HepG2 (cell line): ENCODE measurements around the gene SSNA1. TPM values are rescaled to one million over a fixed set of nuclear protein-coding genes. Genes with fewer than 3 reads are reported as not detected.

ENCODE experiments used
- CCAR2 ChIP-seq: fragments of 200-400 bp; formaldehyde crosslinking; optimal IDR thresholded peaks from 2 replicates; pipeline ENCODE3; 2018; ENCODE audit warnings: low read depth, mild to moderate bottlenecking, low read length, moderate library complexity
- HNRNPUL1 ChIP-seq: fragments of 200-400 bp; formaldehyde crosslinking; IDR thresholded peaks from 2 replicates; pipeline ENCODE4 v1.6.1; 2017; ENCODE audit warnings: low read depth, mild to moderate bottlenecking, low read length, moderate library complexity
- ZNF496 ChIP-seq: sonication (generic); formaldehyde crosslinking; IDR thresholded peaks from 2 replicates; pipeline ENCODE4 v1.8.1; 2023; ENCODE audit warnings: mild to moderate bottlenecking, moderate library complexity, missing genetic modification reagents; ENCODE audit not compliant: insufficient replicate concordance
- polyA plus RNA-seq, 8 experiments: library from polyadenylated mRNA; depleted of rRNA in 3 of 8; stranded (reverse) in 7 of 8; unstranded in 1 of 8; fragments of >200 nt; fragmentation: Illumina TruSeq in 4 of 8; extraction: Trizol in 4 of 8; gene quantifications; 2 replicates each; pipeline versions ENCODE4 v1.2.1 to v1.2.3, GENCODE V29; 2011 to 2016; ENCODE audit warnings: low read depth in 4 of 8, missing spikeins in 1 of 8, mixed read lengths in 1 of 8; ENCODE audit not compliant: insufficient read depth in 1 of 8
- total RNA-seq, 5 experiments: library from RNA; depleted of rRNA; stranded (reverse); fragments of >200 nt; fragmentation: Illumina TruSeq; extraction: Trizol; gene quantifications; 2 replicates each; pipeline ENCODE4 v1.2.3, GENCODE V29; 2016; ENCODE audit warnings: low read depth in 1 of 5
- TF ChIP-seq, protein P1 (sequence below): sonication (generic); formaldehyde crosslinking; IDR thresholded peaks from 2 replicates; pipeline ENCODE4 v1.4.0; 2020; ENCODE audit warnings: missing genetic modification reagents, borderline replicate concordance
- TF ChIP-seq, protein P2 (sequence below): sonication (generic); formaldehyde crosslinking; IDR thresholded peaks from 2 replicates; pipeline ENCODE4 v1.4.0; 2020; ENCODE audit warnings: missing genetic modification reagents
- TF ChIP-seq, protein P3 (sequence below): sonication (generic); formaldehyde crosslinking; IDR thresholded peaks from 2 replicates; pipeline ENCODE4 v1.5.1; 2020; ENCODE audit warnings: missing genetic modification reagents, mild to moderate bottlenecking, borderline replicate concordance
- TF ChIP-seq, protein P4 (sequence below): sonication (generic); formaldehyde crosslinking; IDR thresholded peaks from 2 replicates; pipeline ENCODE4 v1.5.1; 2020; ENCODE audit warnings: missing genetic modification reagents, mild to moderate bottlenecking, borderline replicate concordance
- TF ChIP-seq, protein P5 (sequence below): sonication (generic); formaldehyde crosslinking; IDR thresholded peaks from 2 replicates; pipeline ENCODE4 v1.8.0; 2022; ENCODE audit warnings: mild to moderate bottlenecking, missing genetic modification reagents, moderate library complexity
- TF ChIP-seq, protein P6 (sequence below): sonication (generic); formaldehyde crosslinking; IDR thresholded peaks from 2 replicates; pipeline ENCODE4 v1.5.1; 2020; ENCODE audit warnings: mild to moderate bottlenecking, missing genetic modification reagents, moderate library complexity
- TF ChIP-seq, protein P7 (sequence below): sonication (generic); formaldehyde crosslinking; IDR thresholded peaks from 2 replicates; pipeline ENCODE4 v1.4.0; 2020; ENCODE audit warnings: missing genetic modification reagents

The SSNA1 gene
- total and polyA plus RNA-seq, 2 of the 13 experiments (the other 11 are each of a cell fraction or from before 2014, with no cell fraction given) = 35.9 to 49.4 TPM

DNA sequence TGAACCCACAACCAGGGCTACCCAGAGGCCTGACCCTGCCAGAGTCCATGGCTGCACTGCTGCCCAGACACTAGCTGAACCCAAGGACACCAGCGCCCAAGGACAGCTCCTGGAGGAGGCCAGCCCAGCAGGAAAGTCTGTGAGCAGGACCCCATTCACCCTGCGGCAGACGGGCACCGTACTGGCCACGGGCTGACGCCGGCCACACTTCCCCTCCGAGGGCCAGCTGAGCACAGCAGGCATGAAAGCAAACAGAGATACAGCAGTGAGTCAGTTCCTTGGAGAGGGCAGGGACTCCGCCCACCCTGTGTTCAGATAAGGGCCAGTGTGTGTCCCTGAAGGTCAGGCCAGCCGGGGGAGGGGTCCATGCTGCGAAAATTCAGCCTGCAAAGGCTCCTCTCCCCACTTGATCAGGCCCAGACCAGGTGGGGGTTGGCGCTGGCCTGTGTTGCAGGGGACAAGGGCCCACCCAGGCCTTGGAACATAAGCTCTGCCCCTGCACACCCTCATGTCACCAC lies 30.3 kb downstream of the SSNA1 start (continued):
- TF ChIP-seq HNRNPUL1 (no peak), ZNF496 (CRISPR knock-in tag) (no peak), CCAR2 (no peak)
- TF ChIP-seq, protein P1, sequence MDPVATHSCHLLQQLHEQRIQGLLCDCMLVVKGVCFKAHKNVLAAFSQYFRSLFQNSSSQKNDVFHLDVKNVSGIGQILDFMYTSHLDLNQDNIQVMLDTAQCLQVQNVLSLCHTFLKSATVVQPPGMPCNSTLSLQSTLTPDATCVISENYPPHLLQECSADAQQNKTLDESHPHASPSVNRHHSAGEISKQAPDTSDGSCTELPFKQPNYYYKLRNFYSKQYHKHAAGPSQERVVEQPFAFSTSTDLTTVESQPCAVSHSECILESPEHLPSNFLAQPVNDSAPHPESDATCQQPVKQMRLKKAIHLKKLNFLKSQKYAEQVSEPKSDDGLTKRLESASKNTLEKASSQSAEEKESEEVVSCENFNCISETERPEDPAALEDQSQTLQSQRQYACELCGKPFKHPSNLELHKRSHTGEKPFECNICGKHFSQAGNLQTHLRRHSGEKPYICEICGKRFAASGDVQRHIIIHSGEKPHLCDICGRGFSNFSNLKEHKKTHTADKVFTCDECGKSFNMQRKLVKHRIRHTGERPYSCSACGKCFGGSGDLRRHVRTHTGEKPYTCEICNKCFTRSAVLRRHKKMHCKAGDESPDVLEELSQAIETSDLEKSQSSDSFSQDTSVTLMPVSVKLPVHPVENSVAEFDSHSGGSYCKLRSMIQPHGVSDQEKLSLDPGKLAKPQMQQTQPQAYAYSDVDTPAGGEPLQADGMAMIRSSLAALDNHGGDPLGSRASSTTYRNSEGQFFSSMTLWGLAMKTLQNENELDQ (CRISPR knock-in tag) = no peak
- TF ChIP-seq, protein P2, sequence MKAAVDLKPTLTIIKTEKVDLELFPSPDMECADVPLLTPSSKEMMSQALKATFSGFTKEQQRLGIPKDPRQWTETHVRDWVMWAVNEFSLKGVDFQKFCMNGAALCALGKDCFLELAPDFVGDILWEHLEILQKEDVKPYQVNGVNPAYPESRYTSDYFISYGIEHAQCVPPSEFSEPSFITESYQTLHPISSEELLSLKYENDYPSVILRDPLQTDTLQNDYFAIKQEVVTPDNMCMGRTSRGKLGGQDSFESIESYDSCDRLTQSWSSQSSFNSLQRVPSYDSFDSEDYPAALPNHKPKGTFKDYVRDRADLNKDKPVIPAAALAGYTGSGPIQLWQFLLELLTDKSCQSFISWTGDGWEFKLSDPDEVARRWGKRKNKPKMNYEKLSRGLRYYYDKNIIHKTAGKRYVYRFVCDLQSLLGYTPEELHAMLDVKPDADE (CRISPR knock-in tag) = no peak
- TF ChIP-seq, protein P3, sequence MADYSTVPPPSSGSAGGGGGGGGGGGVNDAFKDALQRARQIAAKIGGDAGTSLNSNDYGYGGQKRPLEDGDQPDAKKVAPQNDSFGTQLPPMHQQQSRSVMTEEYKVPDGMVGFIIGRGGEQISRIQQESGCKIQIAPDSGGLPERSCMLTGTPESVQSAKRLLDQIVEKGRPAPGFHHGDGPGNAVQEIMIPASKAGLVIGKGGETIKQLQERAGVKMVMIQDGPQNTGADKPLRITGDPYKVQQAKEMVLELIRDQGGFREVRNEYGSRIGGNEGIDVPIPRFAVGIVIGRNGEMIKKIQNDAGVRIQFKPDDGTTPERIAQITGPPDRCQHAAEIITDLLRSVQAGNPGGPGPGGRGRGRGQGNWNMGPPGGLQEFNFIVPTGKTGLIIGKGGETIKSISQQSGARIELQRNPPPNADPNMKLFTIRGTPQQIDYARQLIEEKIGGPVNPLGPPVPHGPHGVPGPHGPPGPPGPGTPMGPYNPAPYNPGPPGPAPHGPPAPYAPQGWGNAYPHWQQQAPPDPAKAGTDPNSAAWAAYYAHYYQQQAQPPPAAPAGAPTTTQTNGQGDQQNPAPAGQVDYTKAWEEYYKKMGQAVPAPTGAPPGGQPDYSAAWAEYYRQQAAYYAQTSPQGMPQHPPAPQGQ (CRISPR knock-in tag) = no peak
- TF ChIP-seq, protein P4, sequence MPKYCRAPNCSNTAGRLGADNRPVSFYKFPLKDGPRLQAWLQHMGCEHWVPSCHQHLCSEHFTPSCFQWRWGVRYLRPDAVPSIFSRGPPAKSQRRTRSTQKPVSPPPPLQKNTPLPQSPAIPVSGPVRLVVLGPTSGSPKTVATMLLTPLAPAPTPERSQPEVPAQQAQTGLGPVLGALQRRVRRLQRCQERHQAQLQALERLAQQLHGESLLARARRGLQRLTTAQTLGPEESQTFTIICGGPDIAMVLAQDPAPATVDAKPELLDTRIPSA (CRISPR knock-in tag) = no peak
- TF ChIP-seq, protein P5, sequence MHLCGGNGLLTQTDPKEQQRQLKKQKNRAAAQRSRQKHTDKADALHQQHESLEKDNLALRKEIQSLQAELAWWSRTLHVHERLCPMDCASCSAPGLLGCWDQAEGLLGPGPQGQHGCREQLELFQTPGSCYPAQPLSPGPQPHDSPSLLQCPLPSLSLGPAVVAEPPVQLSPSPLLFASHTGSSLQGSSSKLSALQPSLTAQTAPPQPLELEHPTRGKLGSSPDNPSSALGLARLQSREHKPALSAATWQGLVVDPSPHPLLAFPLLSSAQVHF = no peak
- TF ChIP-seq, protein P6, sequence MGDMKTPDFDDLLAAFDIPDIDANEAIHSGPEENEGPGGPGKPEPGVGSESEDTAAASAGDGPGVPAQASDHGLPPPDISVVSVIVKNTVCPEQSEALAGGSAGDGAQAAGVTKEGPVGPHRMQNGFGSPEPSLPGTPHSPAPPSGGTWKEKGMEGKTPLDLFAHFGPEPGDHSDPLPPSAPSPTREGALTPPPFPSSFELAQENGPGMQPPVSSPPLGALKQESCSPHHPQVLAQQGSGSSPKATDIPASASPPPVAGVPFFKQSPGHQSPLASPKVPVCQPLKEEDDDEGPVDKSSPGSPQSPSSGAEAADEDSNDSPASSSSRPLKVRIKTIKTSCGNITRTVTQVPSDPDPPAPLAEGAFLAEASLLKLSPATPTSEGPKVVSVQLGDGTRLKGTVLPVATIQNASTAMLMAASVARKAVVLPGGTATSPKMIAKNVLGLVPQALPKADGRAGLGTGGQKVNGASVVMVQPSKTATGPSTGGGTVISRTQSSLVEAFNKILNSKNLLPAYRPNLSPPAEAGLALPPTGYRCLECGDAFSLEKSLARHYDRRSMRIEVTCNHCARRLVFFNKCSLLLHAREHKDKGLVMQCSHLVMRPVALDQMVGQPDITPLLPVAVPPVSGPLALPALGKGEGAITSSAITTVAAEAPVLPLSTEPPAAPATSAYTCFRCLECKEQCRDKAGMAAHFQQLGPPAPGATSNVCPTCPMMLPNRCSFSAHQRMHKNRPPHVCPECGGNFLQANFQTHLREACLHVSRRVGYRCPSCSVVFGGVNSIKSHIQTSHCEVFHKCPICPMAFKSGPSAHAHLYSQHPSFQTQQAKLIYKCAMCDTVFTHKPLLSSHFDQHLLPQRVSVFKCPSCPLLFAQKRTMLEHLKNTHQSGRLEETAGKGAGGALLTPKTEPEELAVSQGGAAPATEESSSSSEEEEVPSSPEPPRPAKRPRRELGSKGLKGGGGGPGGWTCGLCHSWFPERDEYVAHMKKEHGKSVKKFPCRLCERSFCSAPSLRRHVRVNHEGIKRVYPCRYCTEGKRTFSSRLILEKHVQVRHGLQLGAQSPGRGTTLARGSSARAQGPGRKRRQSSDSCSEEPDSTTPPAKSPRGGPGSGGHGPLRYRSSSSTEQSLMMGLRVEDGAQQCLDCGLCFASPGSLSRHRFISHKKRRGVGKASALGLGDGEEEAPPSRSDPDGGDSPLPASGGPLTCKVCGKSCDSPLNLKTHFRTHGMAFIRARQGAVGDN (CRISPR knock-in tag) = peak; percentile 77
- TF ChIP-seq, protein P7, sequence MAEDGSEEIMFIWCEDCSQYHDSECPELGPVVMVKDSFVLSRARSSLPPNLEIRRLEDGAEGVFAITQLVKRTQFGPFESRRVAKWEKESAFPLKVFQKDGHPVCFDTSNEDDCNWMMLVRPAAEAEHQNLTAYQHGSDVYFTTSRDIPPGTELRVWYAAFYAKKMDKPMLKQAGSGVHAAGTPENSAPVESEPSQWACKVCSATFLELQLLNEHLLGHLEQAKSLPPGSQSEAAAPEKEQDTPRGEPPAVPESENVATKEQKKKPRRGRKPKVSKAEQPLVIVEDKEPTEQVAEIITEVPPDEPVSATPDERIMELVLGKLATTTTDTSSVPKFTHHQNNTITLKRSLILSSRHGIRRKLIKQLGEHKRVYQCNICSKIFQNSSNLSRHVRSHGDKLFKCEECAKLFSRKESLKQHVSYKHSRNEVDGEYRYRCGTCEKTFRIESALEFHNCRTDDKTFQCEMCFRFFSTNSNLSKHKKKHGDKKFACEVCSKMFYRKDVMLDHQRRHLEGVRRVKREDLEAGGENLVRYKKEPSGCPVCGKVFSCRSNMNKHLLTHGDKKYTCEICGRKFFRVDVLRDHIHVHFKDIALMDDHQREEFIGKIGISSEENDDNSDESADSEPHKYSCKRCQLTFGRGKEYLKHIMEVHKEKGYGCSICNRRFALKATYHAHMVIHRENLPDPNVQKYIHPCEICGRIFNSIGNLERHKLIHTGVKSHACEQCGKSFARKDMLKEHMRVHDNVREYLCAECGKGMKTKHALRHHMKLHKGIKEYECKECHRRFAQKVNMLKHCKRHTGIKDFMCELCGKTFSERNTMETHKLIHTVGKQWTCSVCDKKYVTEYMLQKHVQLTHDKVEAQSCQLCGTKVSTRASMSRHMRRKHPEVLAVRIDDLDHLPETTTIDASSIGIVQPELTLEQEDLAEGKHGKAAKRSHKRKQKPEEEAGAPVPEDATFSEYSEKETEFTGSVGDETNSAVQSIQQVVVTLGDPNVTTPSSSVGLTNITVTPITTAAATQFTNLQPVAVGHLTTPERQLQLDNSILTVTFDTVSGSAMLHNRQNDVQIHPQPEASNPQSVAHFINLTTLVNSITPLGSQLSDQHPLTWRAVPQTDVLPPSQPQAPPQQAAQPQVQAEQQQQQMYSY (CRISPR knock-in tag) = no peak
